OCI-LY7 (cell line): ENCODE results near the gene CST6. TPM values are rescaled to one million over a fixed set of nuclear protein-coding genes. Genes with fewer than 3 reads are reported as not detected.

Experiments used
- BruUV-seq: library from RNA; stranded (reverse); fragments of 400-500 nt; replicated peaks from 2 replicates; lab custom pipeline; 2021; lab: Mats Ljungman, UMichigan
- CTCF ChIA-PET: fragments of 300-600 bp; sonication (Branson Sonifier 250); formaldehyde crosslinking; loops from one replicate; lab custom pipeline; 2022; ENCODE audit warnings: antibody characterized with exemption; ENCODE audit not compliant: unreplicated experiment; lab: Charles Lee
- POLR2A ChIA-PET: fragments of 300-600 bp; sonication (Branson Sonifier 250); formaldehyde crosslinking; loops from one replicate; lab custom pipeline; 2022; ENCODE audit warnings: antibody characterized with exemption; lab: Charles Lee
- DNase-seq: peaks from one replicate; pipeline ENCODE4 v3.0.0-alpha.2; 2015; ENCODE audit warnings: low spot score
- H2AFZ ChIP-seq: fragments of 200-600 bp; sonication (generic), shearing (Covaris generic); 2 replicates; pipeline ENCODE4 v1.6.1; 2014; ENCODE audit warnings: mild to moderate bottlenecking, antibody characterized with exemption, low read length, moderate library complexity
- H3K27ac ChIP-seq: fragments of 200-600 bp; sonication (generic); 2 replicates; pipeline ENCODE4 v1.5.1; 2014; ENCODE audit warnings: mixed run types, low read depth, mild to moderate bottlenecking, moderate library complexity, low read length, inconsistent platforms; ENCODE audit not compliant: poor library complexity, severe bottlenecking
- H3K36me3 ChIP-seq: fragments of 200-600 bp; sonication (generic); 2 replicates; pipeline ENCODE4 v1.6.1; 2014; ENCODE audit warnings: mild to moderate bottlenecking, antibody characterized with exemption, low read length, moderate library complexity, mixed read lengths; ENCODE audit not compliant: insufficient read depth
- H3K4me1 ChIP-seq: fragments of 200-600 bp; sonication (generic); 2 replicates; pipeline ENCODE4 v1.5.1; 2014; ENCODE audit warnings: mild to moderate bottlenecking, low read length; ENCODE audit not compliant: insufficient read depth, poor library complexity, severe bottlenecking
- H3K4me2 ChIP-seq: fragments of 200-600 bp; sonication (generic); 2 replicates; pipeline ENCODE4 v1.6.1; 2014; ENCODE audit warnings: mild to moderate bottlenecking, low read length
- H3K4me3 ChIP-seq: fragments of 200-600 bp; sonication (generic); 2 replicates; pipeline ENCODE4 v1.5.1; 2014; ENCODE audit warnings: mild to moderate bottlenecking, low read depth, low read length; ENCODE audit not compliant: poor library complexity, severe bottlenecking
- H3K79me2 ChIP-seq: fragments of 200-600 bp; sonication (generic); 2 replicates; pipeline ENCODE4 v1.6.1; 2016; ENCODE audit warnings: low read depth, mild to moderate bottlenecking, low read length, moderate library complexity, mixed read lengths; ENCODE audit not compliant: insufficient read depth
- H3K9me2 ChIP-seq: fragments of 200-600 bp; sonication (generic); 2 replicates; pipeline ENCODE4 v1.6.1; 2016; ENCODE audit warnings: mild to moderate bottlenecking, low read length, mixed read lengths; ENCODE audit not compliant: insufficient read depth
- H3K9me3 ChIP-seq: fragments of 200-600 bp; sonication (generic); 2 replicates; pipeline ENCODE4 v1.6.1; 2014; ENCODE audit warnings: mild to moderate bottlenecking, mixed run types, low read length, mixed read lengths
- H4K20me1 ChIP-seq: fragments of 200-600 bp; sonication (generic); 2 replicates; pipeline ENCODE4 v1.6.1; 2014; ENCODE audit warnings: mild to moderate bottlenecking, antibody characterized with exemption, low read length, moderate library complexity, mixed read lengths; ENCODE audit not compliant: insufficient read depth
- CTCF ChIP-seq: fragments of 200-600 bp; sonication (generic); conservative IDR thresholded peaks from 2 replicates; pipeline ENCODE4 v1.5.1; 2014; ENCODE audit warnings: mild to moderate bottlenecking, antibody characterized with exemption, low read length, moderate library complexity, mixed read lengths
- EZH2phosphoT487 ChIP-seq: fragments of 200-600 bp; sonication (generic); IDR thresholded peaks from 2 replicates; pipeline ENCODE4 v1.6.1; 2018; ENCODE audit warnings: low read depth, borderline replicate concordance, mild to moderate bottlenecking, mixed run types, antibody characterized with exemption, low read length, moderate library complexity, mixed read lengths
- intact Hi-C: fragments of 100-400 bp; cut with micrococcal nuclease; formaldehyde crosslinking; loops from one replicate; pipeline ENCODE4 v1.10.0; 2022; ENCODE audit not compliant: unreplicated experiment
- total RNA-seq, 2 experiments: library from RNA; depleted of rRNA in 1 of 2; stranded (reverse); fragments of >200 nt in 1 of 2; shearing (Covaris generic) in 1 of 2; gene quantifications; 2 replicates each; pipeline ENCODE4 v1.2.3, GENCODE V29; 2014 to 2022

The CST6 gene
- total RNA-seq, 2 experiments from 2014 or later = not detected

GRCh38 chr11:65973439-65974110 lies 38.2 kb upstream of the CST6 start:
- Histone ChIP-seq H3K9me2 (no peaks in the 10 kb centered on the region), H3K36me3 (peaks cover 71% of the 10 kb centered on the region), H4K20me1 (no peaks in the 10 kb centered on the region), H3K4me3 (no peak overlapping the region), H3K27ac (no peak overlapping the region), H2AFZ (no peak overlapping the region), H3K4me2 (no peak overlapping the region), H3K9me3 (no peaks in the 10 kb centered on the region), H3K4me1 (no peaks in the 10 kb centered on the region), H3K79me2 (no peaks in the 10 kb centered on the region)
- no peak for DNase-seq
- ChIA-PET POLR2A (interaction anchor here (0.7 kb wide), 1 partner anchor 22 kb away, joined by 3 read pairs; no protein-coding TSS in a partner anchor), CTCF (no interaction called here)
- BruUV-seq = no TSS peak
- intact Hi-C loops = no loop called here
- TF ChIP-seq CTCF (no peak), EZH2phosphoT487 (no peak)

GRCh38 chr11:65975771-65976170 lies 36.0 kb upstream of the CST6 start:
- H2AFZ ChIP-seq = no peak overlapping the region
- H4K20me1 ChIP-seq = no peaks in the 10 kb centered on the region
- H3K4me2 ChIP-seq = no peak overlapping the region
- intact Hi-C loops = no loop called here
- no peaks in the 10 kb centered on the region for H3K79me2 ChIP-seq
- H3K27ac ChIP-seq = no peak overlapping the region
- peaks cover 65% of the 10 kb centered on the region for H3K36me3 ChIP-seq
- BruUV-seq = no TSS peak
- no peaks in the 10 kb centered on the region for H3K4me1 ChIP-seq
- no peaks in the 10 kb centered on the region for H3K9me3 ChIP-seq
- H3K4me3 ChIP-seq = no peak overlapping the region
- DNase-seq = no peak
- no peaks in the 10 kb centered on the region for H3K9me2 ChIP-seq
- ChIA-PET POLR2A (no interaction called here), CTCF (no interaction called here)
- no peak for TF ChIP-seq EZH2phosphoT487
- no peak for TF ChIP-seq CTCF
